ENCODE measurements around the gene NDUFS7. TPM values are rescaled to one million over a fixed set of nuclear protein-coding genes. Genes with fewer than 3 reads are reported as not detected.

NDUFS7 gene
- total RNA-seq, 3 donors from 2014 or later, result 118 to 160 (median 148) TPM

DNA sequence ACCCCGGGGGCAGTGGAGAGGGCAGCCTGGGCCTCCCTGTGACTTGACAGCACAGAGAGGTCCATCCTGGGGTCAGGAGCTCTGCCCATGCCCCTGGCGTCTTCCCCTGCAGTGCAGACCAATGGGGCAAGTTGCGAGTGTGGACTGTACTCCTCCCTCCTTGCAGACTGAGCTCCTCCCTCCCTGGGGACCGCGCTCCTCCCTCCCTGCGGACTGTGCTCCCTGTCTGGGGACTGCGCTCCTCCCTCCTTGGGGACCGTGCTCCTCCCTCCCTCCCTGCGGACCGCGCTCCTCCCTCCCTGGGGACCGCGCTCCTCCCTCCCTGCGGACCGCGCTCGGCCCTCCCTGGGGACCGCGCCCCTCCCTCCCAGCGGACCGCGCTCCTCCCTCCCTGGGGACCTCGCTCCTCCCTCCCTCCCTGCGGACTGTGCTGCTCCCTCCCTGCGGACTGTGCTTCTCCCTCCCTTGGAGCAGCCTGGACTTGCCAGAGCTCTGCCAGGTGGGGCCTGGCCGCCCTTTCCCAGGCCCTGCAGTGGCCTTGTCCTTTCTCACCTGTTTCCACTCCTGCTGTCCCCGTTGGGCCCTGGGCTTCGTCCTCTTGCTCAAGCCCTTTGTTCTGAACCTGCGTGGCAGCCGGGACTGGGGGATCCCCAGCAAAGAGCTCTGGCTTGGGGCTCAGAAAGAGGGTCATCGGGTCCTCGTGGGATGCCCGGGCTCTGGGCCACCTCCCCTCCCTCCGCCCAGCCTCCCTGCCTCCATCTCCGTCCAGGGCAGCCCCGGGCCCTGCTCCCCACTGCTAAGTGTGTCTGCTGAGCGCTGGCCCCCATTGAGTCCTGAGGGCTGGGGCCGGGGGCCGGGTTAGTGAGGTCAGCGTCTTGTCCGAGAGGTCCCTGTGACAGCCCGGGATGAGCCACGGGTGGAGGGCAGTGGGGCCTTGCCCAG, 10.8 kb downstream of the NDUFS7 start:
- TF ChIP-seq, protein P1, sequence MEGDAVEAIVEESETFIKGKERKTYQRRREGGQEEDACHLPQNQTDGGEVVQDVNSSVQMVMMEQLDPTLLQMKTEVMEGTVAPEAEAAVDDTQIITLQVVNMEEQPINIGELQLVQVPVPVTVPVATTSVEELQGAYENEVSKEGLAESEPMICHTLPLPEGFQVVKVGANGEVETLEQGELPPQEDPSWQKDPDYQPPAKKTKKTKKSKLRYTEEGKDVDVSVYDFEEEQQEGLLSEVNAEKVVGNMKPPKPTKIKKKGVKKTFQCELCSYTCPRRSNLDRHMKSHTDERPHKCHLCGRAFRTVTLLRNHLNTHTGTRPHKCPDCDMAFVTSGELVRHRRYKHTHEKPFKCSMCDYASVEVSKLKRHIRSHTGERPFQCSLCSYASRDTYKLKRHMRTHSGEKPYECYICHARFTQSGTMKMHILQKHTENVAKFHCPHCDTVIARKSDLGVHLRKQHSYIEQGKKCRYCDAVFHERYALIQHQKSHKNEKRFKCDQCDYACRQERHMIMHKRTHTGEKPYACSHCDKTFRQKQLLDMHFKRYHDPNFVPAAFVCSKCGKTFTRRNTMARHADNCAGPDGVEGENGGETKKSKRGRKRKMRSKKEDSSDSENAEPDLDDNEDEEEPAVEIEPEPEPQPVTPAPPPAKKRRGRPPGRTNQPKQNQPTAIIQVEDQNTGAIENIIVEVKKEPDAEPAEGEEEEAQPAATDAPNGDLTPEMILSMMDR (IDR thresholded peaks at IDR 0.05), result no peak
- Histone ChIP-seq H3K36me3 (ENCODE audit: low read depth) (peaks cover 3% of the 10 kb centered on the region), H3K4me3 (no peak overlapping the region), H3K9me3 (no peaks in the 10 kb centered on the region), H3K4me1 (ENCODE audit: low read depth) (no peaks in the 10 kb centered on the region)
- DNase-seq, result no peak
- intact Hi-C loops (cut with DNase I, micrococcal nuclease), result no loop called here
- no peak for ATAC-seq

DNA sequence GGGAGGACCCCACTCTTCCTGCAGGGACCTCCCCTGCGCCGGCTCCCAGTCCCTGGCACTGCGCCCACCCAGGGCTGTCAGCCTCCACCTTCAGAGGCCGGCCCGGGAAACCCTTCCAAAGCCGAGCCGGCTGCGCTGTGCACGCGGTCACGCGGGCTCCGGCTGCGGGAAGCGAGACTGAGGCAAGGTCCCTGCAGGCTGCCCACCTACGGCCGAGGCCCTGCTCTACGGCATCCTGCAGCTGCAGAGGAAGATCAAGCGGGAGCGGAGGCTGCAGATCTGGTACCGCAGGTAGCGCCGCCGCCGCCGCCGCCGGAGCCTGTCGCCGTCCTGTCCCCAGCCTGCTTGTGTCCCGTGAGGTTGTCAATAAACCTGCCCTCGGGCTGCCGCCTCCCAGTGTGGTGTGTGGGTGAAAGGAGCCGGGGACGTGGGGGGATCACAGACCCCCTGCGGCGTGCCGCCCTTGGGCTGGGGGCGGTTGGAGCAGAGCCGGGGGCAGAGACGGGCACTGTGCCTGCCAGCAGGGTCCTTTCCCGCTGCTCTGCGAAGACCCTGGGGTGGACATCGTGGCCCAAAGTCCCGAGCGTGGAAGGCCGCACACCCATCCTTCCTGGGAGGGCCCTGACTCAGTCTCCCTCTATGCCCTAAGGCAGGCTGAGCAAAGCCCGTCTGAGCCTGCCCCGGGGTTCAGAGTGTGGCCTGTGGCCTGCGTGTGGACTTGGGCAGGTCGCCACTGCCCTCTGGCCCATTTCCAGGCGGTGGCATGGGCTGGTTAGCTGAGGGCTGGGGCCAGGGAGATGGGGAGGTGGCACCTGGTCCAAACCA, 11.7 kb downstream of the NDUFS7 start:
- intact Hi-C loops (cut with DNase I, micrococcal nuclease), result no loop called here
- H3K36me3 ChIP-seq (ENCODE audit: low read depth), result peaks cover 3% of the 10 kb centered on the region
- ATAC-seq (peak; percentile 7), DNase-seq (no peak)
- TF ChIP-seq, protein P1 (IDR thresholded peaks at IDR 0.05), result no peak
- no peak overlapping the region for H3K4me3 ChIP-seq
- H3K9me3 ChIP-seq, result no peaks in the 10 kb centered on the region
- peaks cover 3% of the 10 kb centered on the region for H3K4me1 ChIP-seq (ENCODE audit: low read depth)

DNA sequence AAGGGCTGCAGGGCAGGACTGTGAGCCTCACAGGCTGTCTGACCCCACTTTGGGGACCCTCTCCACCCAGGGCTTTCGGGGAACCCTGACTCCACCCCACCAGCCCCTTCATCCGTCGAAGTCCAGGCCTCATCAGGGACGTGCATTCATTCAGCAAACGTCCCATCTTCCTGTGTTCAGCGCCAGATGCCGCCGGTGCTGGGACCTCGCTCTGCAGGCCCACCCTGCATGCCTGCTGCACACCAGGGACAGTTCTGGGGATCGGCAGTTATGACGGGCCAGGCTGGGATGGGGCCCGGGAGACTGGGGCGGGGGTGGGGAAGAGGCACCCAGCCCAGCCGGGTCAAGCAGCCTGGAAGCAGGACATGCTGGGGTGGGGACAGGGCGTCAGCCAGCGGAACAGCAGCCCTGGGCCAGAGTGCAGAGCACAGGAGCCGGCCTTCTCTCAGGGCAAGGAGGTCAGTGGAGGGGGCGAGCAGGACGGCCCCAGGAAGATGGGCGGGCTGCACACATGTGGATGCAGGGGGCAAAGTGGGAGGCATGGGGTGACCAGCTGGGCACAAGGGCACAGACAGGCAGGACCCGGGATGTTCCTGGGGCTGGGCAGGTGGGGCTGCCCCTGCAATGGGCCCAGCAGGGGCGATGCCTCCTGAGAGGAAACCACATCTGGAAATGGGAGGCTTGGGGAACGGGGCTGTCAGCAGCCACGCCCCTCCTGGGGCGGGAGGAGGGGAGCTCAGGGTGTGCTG, 12.5 kb downstream of the NDUFS7 start:
- ATAC-seq (peak; percentile 49), DNase-seq (no peak)
- intact Hi-C loops (cut with DNase I, micrococcal nuclease), result no loop called here
- Histone ChIP-seq H3K36me3 (ENCODE audit: low read depth) (peaks cover 3% of the 10 kb centered on the region), H3K4me3 (no peak overlapping the region), H3K9me3 (no peaks in the 10 kb centered on the region), H3K4me1 (ENCODE audit: low read depth) (peaks cover 11% of the 10 kb centered on the region)
- TF ChIP-seq, protein P1 (IDR thresholded peaks at IDR 0.05), result no peak

DNA sequence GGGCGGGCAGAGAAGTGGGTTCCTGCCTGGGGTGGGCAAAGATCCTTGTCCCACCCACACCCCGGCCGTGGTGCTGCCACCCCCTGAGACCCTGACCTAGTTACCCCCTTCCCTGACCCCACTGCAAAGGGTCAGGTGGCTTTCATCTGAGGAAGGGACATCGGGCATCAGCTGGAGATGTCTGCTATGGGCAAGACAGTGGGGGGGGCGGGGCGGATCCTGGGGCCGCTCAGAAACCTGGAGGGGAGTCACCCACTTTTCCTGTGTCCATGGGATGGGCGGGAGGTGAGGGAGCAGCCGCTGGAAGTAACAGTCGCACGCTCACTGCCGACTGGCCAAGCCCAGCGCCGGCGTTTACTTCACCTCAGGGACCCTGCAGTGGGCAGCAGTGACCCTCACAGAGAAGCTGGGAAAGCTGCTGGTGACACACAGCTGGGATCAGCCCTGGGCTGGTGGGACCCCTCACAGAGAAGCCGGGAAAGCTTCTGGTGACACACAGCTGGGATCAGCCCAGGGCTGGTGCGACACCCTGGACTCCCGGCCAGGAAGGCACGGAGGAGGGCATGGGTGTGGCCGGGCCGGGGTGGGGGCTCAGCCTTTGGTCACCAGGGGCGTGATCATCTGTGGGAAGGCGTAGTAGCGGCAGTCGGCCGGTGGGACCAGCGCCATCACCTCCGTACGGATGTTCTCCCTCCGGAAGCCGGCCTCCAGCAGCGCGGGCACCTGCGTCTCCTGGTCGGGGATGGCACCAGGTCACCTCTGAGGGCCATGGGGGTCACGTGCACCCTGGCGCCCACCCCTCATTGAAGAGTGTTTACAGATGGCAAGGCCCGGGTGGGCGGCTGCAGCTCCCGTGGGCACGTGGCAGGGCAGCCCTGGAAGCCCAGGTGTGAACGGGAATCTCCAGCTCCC, 13.3 kb downstream of the NDUFS7 start:
- ATAC-seq, result peak; percentile 11
- intact Hi-C loops (cut with DNase I, micrococcal nuclease), result no loop called here

More for the DNA sequence above, 13.3 kb downstream of the NDUFS7 start:
- Histone ChIP-seq H3K4me3 (no peak overlapping the region), H3K36me3 (ENCODE audit: low read depth) (peaks cover 3% of the 10 kb centered on the region), H3K9me3 (no peaks in the 10 kb centered on the region), H3K4me1 (ENCODE audit: low read depth) (peaks cover 11% of the 10 kb centered on the region)
- TF ChIP-seq, protein P1 (IDR thresholded peaks at IDR 0.05), result no peak
- no peak for DNase-seq

All from mucosa of descending colon (tissue), 3 donors.